PC-3 (cell line): Measurements from ENCODE around the gene HOMER3. TPM values are rescaled to one million over a fixed set of nuclear protein-coding genes. Genes with fewer than 3 reads are reported as not detected.

Experiments
- ATAC-seq: fragments of 200-7000 bp; cut with Tn5 transposase; 2 replicates; pipeline ENCODE4 v1.9.1; 2020; ENCODE audit warnings: mild to moderate bottlenecking, moderate library complexity
- BruUV-seq: library from RNA; stranded (reverse); fragments of 400-500 nt; replicated peaks from 2 replicates; lab custom pipeline; 2021; lab: Mats Ljungman, UMichigan
- CTCF ChIA-PET: fragments of 300-600 bp; sonication (Branson Sonifier 250); formaldehyde crosslinking; loops from one replicate; lab custom pipeline; 2022; ENCODE audit warnings: antibody characterized with exemption; lab: Charles Lee
- POLR2A ChIA-PET: fragments of 300-600 bp; sonication (Branson Sonifier 250); formaldehyde crosslinking; loops from one replicate; lab custom pipeline; 2022; ENCODE audit warnings: antibody characterized with exemption; ENCODE audit not compliant: unreplicated experiment; lab: Charles Lee
- DNase-seq: peaks from one replicate; pipeline ENCODE4 v3.0.0-alpha.2; 2015
- H2AFZ ChIP-seq: fragments of 300-600 bp; sonication (generic); 2 replicates; pipeline ENCODE4 v1.6.0; 2016; ENCODE audit warnings: antibody characterized with exemption, low read length
- H3F3A ChIP-seq: fragments of 300-600 bp; sonication (generic); one replicate; pipeline ENCODE4 v1.6.0; 2017; ENCODE audit warnings: antibody characterized with exemption, low read length, control low read depth, mild to moderate bottlenecking; ENCODE audit not compliant: unreplicated experiment
- H3K27ac ChIP-seq: fragments of 300-600 bp; sonication (generic); 2 replicates; pipeline ENCODE4 v1.5.1; 2016; ENCODE audit warnings: mild to moderate bottlenecking, low read length
- H3K27me3 ChIP-seq: fragments of 300-600 bp; sonication (generic); 2 replicates; pipeline ENCODE4 v1.6.1; 2016; ENCODE audit warnings: low read length, mixed read lengths
- H3K36me3 ChIP-seq: fragments of 300-600 bp; sonication (generic); 2 replicates; pipeline ENCODE4 v1.6.1; 2016; ENCODE audit warnings: low read depth, mixed run types, low read length, mixed read lengths
- H3K4me1 ChIP-seq: fragments of 300-600 bp; sonication (generic); 2 replicates; pipeline ENCODE4 v1.5.1; 2016; ENCODE audit warnings: low read length; ENCODE audit not compliant: insufficient read depth
- H3K4me2 ChIP-seq: fragments of 300-600 bp; sonication (generic); 2 replicates; pipeline ENCODE4 v1.6.0; 2016; ENCODE audit warnings: low read length
- H3K4me3 ChIP-seq: fragments of 300-600 bp; sonication (generic); 2 replicates; pipeline ENCODE4 v1.5.1; 2016; ENCODE audit warnings: mild to moderate bottlenecking, low read length, mixed read lengths
- H3K79me2 ChIP-seq: fragments of 300-600 bp; sonication (generic); 2 replicates; pipeline ENCODE4 v1.6.1; 2017; ENCODE audit warnings: low read length, mixed read lengths
- H3K9ac ChIP-seq: fragments of 300-600 bp; sonication (generic); 2 replicates; pipeline ENCODE4 v1.6.0; 2016; ENCODE audit warnings: mild to moderate bottlenecking, low read length
- H3K9me2 ChIP-seq: fragments of 300-600 bp; sonication (generic); replicated peaks from 2 replicates; pipeline ENCODE4 v1.6.1; 2016; ENCODE audit warnings: mixed run types, low read length, mixed read lengths
- H3K9me3 ChIP-seq: fragments of 300-600 bp; sonication (generic); 2 replicates; pipeline ENCODE4 v1.6.1; 2016; ENCODE audit warnings: low read length, mixed read lengths
- H4K20me1 ChIP-seq: fragments of 300-600 bp; sonication (generic); 2 replicates; pipeline ENCODE4 v1.6.1; 2016; ENCODE audit warnings: low read length, mixed read lengths
- CTCF ChIP-seq: fragments of 300-600 bp; sonication (generic); conservative IDR thresholded peaks from 2 replicates; pipeline ENCODE4 v1.5.1; 2017; ENCODE audit warnings: antibody characterized with exemption, low read depth, mild to moderate bottlenecking, low read length
- EZH2 ChIP-seq: fragments of 300-600 bp; sonication (generic); IDR thresholded peaks from one replicate; pipeline ENCODE4 v1.6.1; 2017; ENCODE audit warnings: antibody characterized with exemption, mild to moderate bottlenecking, low read length; ENCODE audit not compliant: unreplicated experiment
- EZH2phosphoT487 ChIP-seq: fragments of 300-600 bp; sonication (generic); IDR thresholded peaks from 2 replicates; pipeline ENCODE4 v1.6.1; 2018; ENCODE audit warnings: mild to moderate bottlenecking, antibody characterized with exemption, low read length, borderline replicate concordance
- intact Hi-C: fragments of 100-400 bp; cut with micrococcal nuclease; formaldehyde crosslinking; loops from 2 replicates; pipeline ENCODE4 v1.9.0; 2023
- total RNA-seq: library from RNA; depleted of rRNA; stranded (reverse); fragments of >200 nt; gene quantifications from 2 replicates; pipeline ENCODE4 v1.2.3, GENCODE V29; 2014

HOMER3 gene
- total RNA-seq, 1 experiment from 2014 or later, result 118 TPM

- H3K4me1 ChIP-seq, result no peaks in the 10 kb centered on the region
- H3K4me2 ChIP-seq, result peak overlapping the region; percentile 79
- CTCF ChIA-PET, result no interaction called here
- H3K27me3 ChIP-seq, result peaks cover 14% of the 10 kb centered on the region; the same call in 1 of the 2 replicates
- DNase-seq, result no peak
- H3K4me3 ChIP-seq, result peak overlapping the region; percentile 60; the same call in 1 of the 2 replicates
- H3K9me3 ChIP-seq, result no peaks in the 10 kb centered on the region
- ATAC-seq, result no peak
- no peak overlapping the region for H3K27ac ChIP-seq
- H3F3A ChIP-seq, result no peaks in the 10 kb centered on the region
- H2AFZ ChIP-seq, result peak overlapping the region; percentile 67; the same call in 1 of the 2 replicates
- no peaks in the 10 kb centered on the region for H4K20me1 ChIP-seq
- BruUV-seq, result no TSS peak
- no peaks in the 10 kb centered on the region for H3K79me2 ChIP-seq
- no peaks in the 10 kb centered on the region for H3K9me2 ChIP-seq
- TF ChIP-seq EZH2 (no peak), CTCF (no peak), EZH2phosphoT487 (no peak)
- POLR2A ChIA-PET, result no interaction called here
- H3K9ac ChIP-seq, result no peak overlapping the region
- intact Hi-C loops, result no loop called here
- H3K36me3 ChIP-seq, result no peaks in the 10 kb centered on the region
Observed at GRCh38 chr19:18894254-18895037, 46.6 kb downstream of the HOMER3 start.

- Histone ChIP-seq H3K79me2 (no peaks in the 10 kb centered on the region), H3K4me3 (no peak overlapping the region), H3K9ac (no peak overlapping the region), H3K9me3 (no peaks in the 10 kb centered on the region), H3K9me2 (no peaks in the 10 kb centered on the region), H2AFZ (no peak overlapping the region), H3K36me3 (no peaks in the 10 kb centered on the region), H3K4me2 (no peak overlapping the region), H4K20me1 (no peaks in the 10 kb centered on the region), H3F3A (no peaks in the 10 kb centered on the region), H3K27me3 (peaks cover 14% of the 10 kb centered on the region; the same call in 1 of the 2 replicates), H3K27ac (no peak overlapping the region), H3K4me1 (no peaks in the 10 kb centered on the region)
- BruUV-seq, result no TSS peak
- DNase-seq (no peak), ATAC-seq (no peak)
- intact Hi-C loops, result no loop called here
- POLR2A ChIA-PET, result no interaction called here
- no peak for TF ChIP-seq EZH2phosphoT487
- TF ChIP-seq CTCF, result no peak
- no peak for TF ChIP-seq EZH2
- CTCF ChIA-PET, result no interaction called here
Observed at GRCh38 chr19:18893587-18894253, 47.3 kb downstream of the HOMER3 start.
